ENCODE measurements around the gene RBM4B. TPM values are rescaled to one million over a fixed set of nuclear protein-coding genes. Genes with fewer than 3 reads are reported as not detected.

Gene RBM4B
- total RNA-seq, 1 experiment from 2014 or later: 33.6 TPM

DNA sequence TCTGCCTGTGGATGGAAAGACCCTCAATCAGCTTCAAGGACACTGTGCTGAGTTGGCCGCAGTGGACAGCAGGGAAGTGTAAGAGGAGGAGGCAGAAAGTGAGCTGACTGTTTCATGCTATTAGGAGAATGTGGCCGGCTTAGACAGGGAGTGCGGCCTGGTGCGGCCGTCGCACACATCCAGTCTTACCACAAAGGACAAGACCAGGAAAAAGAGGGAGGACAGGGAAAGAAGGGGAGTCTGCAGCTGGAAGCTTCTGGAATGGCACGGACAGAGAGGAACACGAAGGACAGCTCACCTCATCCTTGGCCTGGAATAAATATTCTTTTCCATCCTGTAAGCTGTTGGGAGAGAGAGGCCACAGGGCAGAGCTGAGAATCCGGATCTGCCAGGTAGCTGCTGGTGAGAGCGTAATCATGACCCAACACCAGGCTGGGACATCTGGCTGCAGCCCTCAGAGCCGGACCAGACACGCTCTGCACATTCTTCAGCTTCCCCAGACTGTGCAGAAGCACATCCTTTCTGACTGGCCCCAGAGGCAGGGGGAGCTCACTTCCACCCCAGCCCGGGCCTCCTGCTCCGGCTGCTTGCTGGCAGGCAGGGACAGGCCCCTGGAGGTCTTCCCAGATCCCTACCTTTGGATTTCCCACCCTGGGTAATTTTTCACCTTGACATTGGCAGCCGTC lies 8.6 kb upstream of the RBM4B start:
- BruUV-seq (replicated peaks): no TSS peak
- POLR2A ChIA-PET: no interaction called here
- H3K36me3 ChIP-seq (ENCODE audit: control insufficient read depth, insufficient read depth, low read length): no peaks in the 10 kb centered on the region
- no peaks in the 10 kb centered on the region for H3K27me3 ChIP-seq (ENCODE audit: control insufficient read depth, insufficient read depth, low read length)
- ATAC-seq (no peak), DNase-seq (ENCODE audit: low read depth, low spot score) (no peak)
- CTCF ChIA-PET: interaction anchor here (0.9 kb wide), 1 partner anchor 257 kb away, joined by 4 read pairs; no protein-coding TSS in a partner anchor
- no peak overlapping the region for H3K4me3 ChIP-seq (ENCODE audit: low read depth in 2 of 2, low read length in 2 of 2)
- intact Hi-C loops (cut with micrococcal nuclease; ENCODE audit: unreplicated experiment) (no loop called here), in situ Hi-C loops (cut with HindIII; ENCODE audit: low pct_unique_long_range_greater_than_20kb, low sequenced_read_pairs) (no loop called here)
- H3K9me3 ChIP-seq (ENCODE audit: control insufficient read depth, insufficient read depth, low read depth, low read length): no peaks in the 10 kb centered on the region
- TF ChIP-seq SIN3A (IDR thresholded peaks at IDR 0.05; ENCODE audit: borderline replicate concordance, insufficient read depth, low read depth, low read length): no peak
- no peak for TF ChIP-seq TCF7L2 (IDR thresholded peaks at IDR 0.05; ENCODE audit: low read depth, low read length)
- no peak for TF ChIP-seq POLR2AphosphoS5 (IDR thresholded peaks at IDR 0.05; ENCODE audit: low read depth, low read length)
- TF ChIP-seq, protein P1, sequence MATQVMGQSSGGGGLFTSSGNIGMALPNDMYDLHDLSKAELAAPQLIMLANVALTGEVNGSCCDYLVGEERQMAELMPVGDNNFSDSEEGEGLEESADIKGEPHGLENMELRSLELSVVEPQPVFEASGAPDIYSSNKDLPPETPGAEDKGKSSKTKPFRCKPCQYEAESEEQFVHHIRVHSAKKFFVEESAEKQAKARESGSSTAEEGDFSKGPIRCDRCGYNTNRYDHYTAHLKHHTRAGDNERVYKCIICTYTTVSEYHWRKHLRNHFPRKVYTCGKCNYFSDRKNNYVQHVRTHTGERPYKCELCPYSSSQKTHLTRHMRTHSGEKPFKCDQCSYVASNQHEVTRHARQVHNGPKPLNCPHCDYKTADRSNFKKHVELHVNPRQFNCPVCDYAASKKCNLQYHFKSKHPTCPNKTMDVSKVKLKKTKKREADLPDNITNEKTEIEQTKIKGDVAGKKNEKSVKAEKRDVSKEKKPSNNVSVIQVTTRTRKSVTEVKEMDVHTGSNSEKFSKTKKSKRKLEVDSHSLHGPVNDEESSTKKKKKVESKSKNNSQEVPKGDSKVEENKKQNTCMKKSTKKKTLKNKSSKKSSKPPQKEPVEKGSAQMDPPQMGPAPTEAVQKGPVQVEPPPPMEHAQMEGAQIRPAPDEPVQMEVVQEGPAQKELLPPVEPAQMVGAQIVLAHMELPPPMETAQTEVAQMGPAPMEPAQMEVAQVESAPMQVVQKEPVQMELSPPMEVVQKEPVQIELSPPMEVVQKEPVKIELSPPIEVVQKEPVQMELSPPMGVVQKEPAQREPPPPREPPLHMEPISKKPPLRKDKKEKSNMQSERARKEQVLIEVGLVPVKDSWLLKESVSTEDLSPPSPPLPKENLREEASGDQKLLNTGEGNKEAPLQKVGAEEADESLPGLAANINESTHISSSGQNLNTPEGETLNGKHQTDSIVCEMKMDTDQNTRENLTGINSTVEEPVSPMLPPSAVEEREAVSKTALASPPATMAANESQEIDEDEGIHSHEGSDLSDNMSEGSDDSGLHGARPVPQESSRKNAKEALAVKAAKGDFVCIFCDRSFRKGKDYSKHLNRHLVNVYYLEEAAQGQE (IDR thresholded peaks at IDR 0.05; ENCODE audit: insufficient read depth in 1 of 2, low read depth in 2 of 2, low read length in 1 of 2): no peak
- TF ChIP-seq, protein P2, sequence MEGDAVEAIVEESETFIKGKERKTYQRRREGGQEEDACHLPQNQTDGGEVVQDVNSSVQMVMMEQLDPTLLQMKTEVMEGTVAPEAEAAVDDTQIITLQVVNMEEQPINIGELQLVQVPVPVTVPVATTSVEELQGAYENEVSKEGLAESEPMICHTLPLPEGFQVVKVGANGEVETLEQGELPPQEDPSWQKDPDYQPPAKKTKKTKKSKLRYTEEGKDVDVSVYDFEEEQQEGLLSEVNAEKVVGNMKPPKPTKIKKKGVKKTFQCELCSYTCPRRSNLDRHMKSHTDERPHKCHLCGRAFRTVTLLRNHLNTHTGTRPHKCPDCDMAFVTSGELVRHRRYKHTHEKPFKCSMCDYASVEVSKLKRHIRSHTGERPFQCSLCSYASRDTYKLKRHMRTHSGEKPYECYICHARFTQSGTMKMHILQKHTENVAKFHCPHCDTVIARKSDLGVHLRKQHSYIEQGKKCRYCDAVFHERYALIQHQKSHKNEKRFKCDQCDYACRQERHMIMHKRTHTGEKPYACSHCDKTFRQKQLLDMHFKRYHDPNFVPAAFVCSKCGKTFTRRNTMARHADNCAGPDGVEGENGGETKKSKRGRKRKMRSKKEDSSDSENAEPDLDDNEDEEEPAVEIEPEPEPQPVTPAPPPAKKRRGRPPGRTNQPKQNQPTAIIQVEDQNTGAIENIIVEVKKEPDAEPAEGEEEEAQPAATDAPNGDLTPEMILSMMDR (IDR thresholded peaks at IDR 0.05): no peak
- no peaks in the 10 kb centered on the region for H3K4me1 ChIP-seq (ENCODE audit: control insufficient read depth, insufficient read depth, low read length)
- no peak overlapping the region for H3K27ac ChIP-seq (ENCODE audit: low read length)

DNA sequence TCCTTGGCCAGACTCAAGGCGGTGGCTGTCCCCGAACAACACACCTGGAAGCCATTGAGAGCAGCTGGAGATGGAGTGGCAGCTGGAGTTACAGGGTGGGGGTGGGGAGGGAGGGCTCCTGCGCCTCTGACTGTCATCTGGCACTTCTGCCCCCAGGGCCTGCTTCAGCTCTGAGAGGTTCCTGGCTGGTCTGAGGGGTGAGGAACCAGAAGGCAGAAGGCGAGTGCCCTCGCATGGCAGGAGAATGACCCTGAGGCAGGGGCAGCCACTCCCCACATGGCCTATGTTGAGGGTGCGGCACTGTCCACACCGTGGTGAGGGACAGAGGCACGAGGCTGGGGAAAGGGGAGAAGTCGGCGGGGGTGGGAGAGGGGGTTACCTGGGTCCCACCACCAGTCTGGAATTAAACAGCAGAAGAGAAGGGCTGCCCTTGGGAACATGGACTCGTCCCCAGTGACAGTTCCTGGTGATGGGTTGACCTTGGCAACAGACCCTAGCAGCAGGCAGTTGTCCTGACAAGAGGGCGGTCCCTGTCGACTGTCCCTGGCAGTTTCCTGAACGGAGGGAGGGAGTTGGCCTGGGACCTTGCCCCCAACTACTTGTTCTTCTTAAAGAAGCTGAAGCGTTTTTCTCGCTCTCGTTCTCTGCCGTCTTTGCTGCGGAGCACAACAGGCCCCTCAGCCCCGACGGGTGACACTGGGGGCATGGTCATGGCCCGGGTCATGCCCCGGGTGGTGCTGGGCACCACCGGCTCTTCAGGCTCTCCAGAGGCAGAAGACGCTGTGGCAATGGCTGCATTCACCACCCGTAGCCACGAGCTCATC lies 7.8 kb upstream of the RBM4B start:
- intact Hi-C loops (cut with micrococcal nuclease; ENCODE audit: unreplicated experiment): no loop called here
- no peaks in the 10 kb centered on the region for H3K4me1 ChIP-seq (ENCODE audit: control insufficient read depth, insufficient read depth, low read length)
- ATAC-seq: no peak
- TF ChIP-seq, protein P1 (IDR thresholded peaks at IDR 0.05; ENCODE audit: insufficient read depth in 1 of 2, low read depth in 2 of 2, low read length in 1 of 2): no peak
- TF ChIP-seq TCF7L2 (IDR thresholded peaks at IDR 0.05; ENCODE audit: low read depth, low read length) (no peak), SIN3A (IDR thresholded peaks at IDR 0.05; ENCODE audit: borderline replicate concordance, insufficient read depth, low read depth, low read length) (no peak), POLR2AphosphoS5 (IDR thresholded peaks at IDR 0.05; ENCODE audit: low read depth, low read length) (no peak)
- TF ChIP-seq, protein P2 (IDR thresholded peaks at IDR 0.05): no peak
- in situ Hi-C loops (cut with HindIII; ENCODE audit: low pct_unique_long_range_greater_than_20kb, low sequenced_read_pairs): no loop called here
- no peaks in the 10 kb centered on the region for H3K9me3 ChIP-seq (ENCODE audit: control insufficient read depth, insufficient read depth, low read depth, low read length)
- no peak overlapping the region for H3K27ac ChIP-seq (ENCODE audit: low read length)
- BruUV-seq (replicated peaks): no TSS peak
- H3K27me3 ChIP-seq (ENCODE audit: control insufficient read depth, insufficient read depth, low read length): no peaks in the 10 kb centered on the region
- DNase-seq (ENCODE audit: low read depth, low spot score): no peak
- H3K36me3 ChIP-seq (ENCODE audit: control insufficient read depth, insufficient read depth, low read length): no peaks in the 10 kb centered on the region
- no peak overlapping the region for H3K4me3 ChIP-seq (ENCODE audit: low read depth in 2 of 2, low read length in 2 of 2)
- CTCF ChIA-PET: interaction anchor here (0.7 to 0.9 kb wide), 2 partner anchors 149 to 256 kb away, joined by 4 read pairs; no protein-coding TSS in a partner anchor
- POLR2A ChIA-PET: no interaction called here
